PC-3 (cell line): ENCODE results near the gene MAP7.

Experiments used
- EZH2 ChIP-seq: fragments of 300-600 bp; sonication (generic); IDR thresholded peaks from one replicate; pipeline ENCODE4 v1.6.1; 2017; ENCODE audit warnings: antibody characterized with exemption, mild to moderate bottlenecking, low read length; ENCODE audit not compliant: unreplicated experiment
- TF ChIP-seq, protein P1 (sequence below): fragments of 300-600 bp; sonication (generic); conservative IDR thresholded peaks from 2 replicates; pipeline ENCODE4 v1.5.1; 2017; ENCODE audit warnings: antibody characterized with exemption, low read depth, mild to moderate bottlenecking, low read length

DNA sequence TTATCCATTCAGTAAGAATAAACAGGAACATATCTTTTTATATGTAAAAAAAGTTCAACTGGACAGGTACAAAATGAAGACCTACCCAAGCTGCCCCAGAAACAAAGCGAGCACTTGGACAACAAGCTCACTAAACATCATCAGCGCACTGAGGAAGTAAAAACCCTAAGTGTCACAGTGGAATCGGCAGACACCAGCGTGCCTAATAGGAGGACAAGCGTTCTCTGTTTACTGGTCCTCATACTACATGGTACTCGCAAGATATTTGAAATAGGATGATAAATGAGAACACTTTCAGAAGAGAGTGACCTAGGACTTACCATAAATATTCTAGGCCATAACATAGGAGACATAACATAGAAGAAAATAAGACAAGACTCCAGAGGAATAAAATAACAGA is 18.2 kb downstream of the MAP7 start:
- TF ChIP-seq EZH2, result no peak
- TF ChIP-seq, protein P1, sequence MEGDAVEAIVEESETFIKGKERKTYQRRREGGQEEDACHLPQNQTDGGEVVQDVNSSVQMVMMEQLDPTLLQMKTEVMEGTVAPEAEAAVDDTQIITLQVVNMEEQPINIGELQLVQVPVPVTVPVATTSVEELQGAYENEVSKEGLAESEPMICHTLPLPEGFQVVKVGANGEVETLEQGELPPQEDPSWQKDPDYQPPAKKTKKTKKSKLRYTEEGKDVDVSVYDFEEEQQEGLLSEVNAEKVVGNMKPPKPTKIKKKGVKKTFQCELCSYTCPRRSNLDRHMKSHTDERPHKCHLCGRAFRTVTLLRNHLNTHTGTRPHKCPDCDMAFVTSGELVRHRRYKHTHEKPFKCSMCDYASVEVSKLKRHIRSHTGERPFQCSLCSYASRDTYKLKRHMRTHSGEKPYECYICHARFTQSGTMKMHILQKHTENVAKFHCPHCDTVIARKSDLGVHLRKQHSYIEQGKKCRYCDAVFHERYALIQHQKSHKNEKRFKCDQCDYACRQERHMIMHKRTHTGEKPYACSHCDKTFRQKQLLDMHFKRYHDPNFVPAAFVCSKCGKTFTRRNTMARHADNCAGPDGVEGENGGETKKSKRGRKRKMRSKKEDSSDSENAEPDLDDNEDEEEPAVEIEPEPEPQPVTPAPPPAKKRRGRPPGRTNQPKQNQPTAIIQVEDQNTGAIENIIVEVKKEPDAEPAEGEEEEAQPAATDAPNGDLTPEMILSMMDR, result no peak
